OCI-LY7 (cell line): ENCODE results near the gene KIAA1217. TPM values are rescaled to one million over a fixed set of nuclear protein-coding genes. Genes with fewer than 3 reads are reported as not detected.

ENCODE experiments used
- BruUV-seq: library from RNA; stranded (reverse); fragments of 400-500 nt; replicated peaks from 2 replicates; lab custom pipeline; 2021; lab: Mats Ljungman, UMichigan
- CTCF ChIA-PET: fragments of 300-600 bp; sonication (Branson Sonifier 250); formaldehyde crosslinking; loops from one replicate; lab custom pipeline; 2022; ENCODE audit warnings: antibody characterized with exemption; ENCODE audit not compliant: unreplicated experiment; lab: Charles Lee
- POLR2A ChIA-PET: fragments of 300-600 bp; sonication (Branson Sonifier 250); formaldehyde crosslinking; loops from one replicate; lab custom pipeline; 2022; ENCODE audit warnings: antibody characterized with exemption; lab: Charles Lee
- DNase-seq: peaks from one replicate; pipeline ENCODE4 v3.0.0-alpha.2; 2015; ENCODE audit warnings: low spot score
- H2AFZ ChIP-seq: fragments of 200-600 bp; sonication (generic), shearing (Covaris generic); 2 replicates; pipeline ENCODE4 v1.6.1; 2014; ENCODE audit warnings: mild to moderate bottlenecking, antibody characterized with exemption, low read length, moderate library complexity
- H3K27ac ChIP-seq: fragments of 200-600 bp; sonication (generic); 2 replicates; pipeline ENCODE4 v1.5.1; 2014; ENCODE audit warnings: mixed run types, low read depth, mild to moderate bottlenecking, moderate library complexity, low read length, inconsistent platforms; ENCODE audit not compliant: poor library complexity, severe bottlenecking
- H3K36me3 ChIP-seq: fragments of 200-600 bp; sonication (generic); 2 replicates; pipeline ENCODE4 v1.6.1; 2014; ENCODE audit warnings: mild to moderate bottlenecking, antibody characterized with exemption, low read length, moderate library complexity, mixed read lengths; ENCODE audit not compliant: insufficient read depth
- H3K4me1 ChIP-seq: fragments of 200-600 bp; sonication (generic); 2 replicates; pipeline ENCODE4 v1.5.1; 2014; ENCODE audit warnings: mild to moderate bottlenecking, low read length; ENCODE audit not compliant: insufficient read depth, poor library complexity, severe bottlenecking
- H3K4me2 ChIP-seq: fragments of 200-600 bp; sonication (generic); 2 replicates; pipeline ENCODE4 v1.6.1; 2014; ENCODE audit warnings: mild to moderate bottlenecking, low read length
- H3K4me3 ChIP-seq: fragments of 200-600 bp; sonication (generic); 2 replicates; pipeline ENCODE4 v1.5.1; 2014; ENCODE audit warnings: mild to moderate bottlenecking, low read depth, low read length; ENCODE audit not compliant: poor library complexity, severe bottlenecking
- H3K79me2 ChIP-seq: fragments of 200-600 bp; sonication (generic); 2 replicates; pipeline ENCODE4 v1.6.1; 2016; ENCODE audit warnings: low read depth, mild to moderate bottlenecking, low read length, moderate library complexity, mixed read lengths; ENCODE audit not compliant: insufficient read depth
- H3K9me2 ChIP-seq: fragments of 200-600 bp; sonication (generic); 2 replicates; pipeline ENCODE4 v1.6.1; 2016; ENCODE audit warnings: mild to moderate bottlenecking, low read length, mixed read lengths; ENCODE audit not compliant: insufficient read depth
- H3K9me3 ChIP-seq: fragments of 200-600 bp; sonication (generic); 2 replicates; pipeline ENCODE4 v1.6.1; 2014; ENCODE audit warnings: mild to moderate bottlenecking, mixed run types, low read length, mixed read lengths
- H4K20me1 ChIP-seq: fragments of 200-600 bp; sonication (generic); 2 replicates; pipeline ENCODE4 v1.6.1; 2014; ENCODE audit warnings: mild to moderate bottlenecking, antibody characterized with exemption, low read length, moderate library complexity, mixed read lengths; ENCODE audit not compliant: insufficient read depth
- EZH2phosphoT487 ChIP-seq: fragments of 200-600 bp; sonication (generic); IDR thresholded peaks from 2 replicates; pipeline ENCODE4 v1.6.1; 2018; ENCODE audit warnings: low read depth, borderline replicate concordance, mild to moderate bottlenecking, mixed run types, antibody characterized with exemption, low read length, moderate library complexity, mixed read lengths
- intact Hi-C: fragments of 100-400 bp; cut with micrococcal nuclease; formaldehyde crosslinking; loops from one replicate; pipeline ENCODE4 v1.10.0; 2022; ENCODE audit not compliant: unreplicated experiment
- total RNA-seq, 2 experiments: library from RNA; depleted of rRNA in 1 of 2; stranded (reverse); fragments of >200 nt in 1 of 2; shearing (Covaris generic) in 1 of 2; gene quantifications; 2 replicates each; pipeline ENCODE4 v1.2.3, GENCODE V29; 2014 to 2022
- TF ChIP-seq, protein P1 (sequence below): fragments of 200-600 bp; sonication (generic); conservative IDR thresholded peaks from 2 replicates; pipeline ENCODE4 v1.5.1; 2014; ENCODE audit warnings: mild to moderate bottlenecking, antibody characterized with exemption, low read length, moderate library complexity, mixed read lengths

KIAA1217 gene
- total RNA-seq, 2 experiments from 2014 or later = not detected

DNA sequence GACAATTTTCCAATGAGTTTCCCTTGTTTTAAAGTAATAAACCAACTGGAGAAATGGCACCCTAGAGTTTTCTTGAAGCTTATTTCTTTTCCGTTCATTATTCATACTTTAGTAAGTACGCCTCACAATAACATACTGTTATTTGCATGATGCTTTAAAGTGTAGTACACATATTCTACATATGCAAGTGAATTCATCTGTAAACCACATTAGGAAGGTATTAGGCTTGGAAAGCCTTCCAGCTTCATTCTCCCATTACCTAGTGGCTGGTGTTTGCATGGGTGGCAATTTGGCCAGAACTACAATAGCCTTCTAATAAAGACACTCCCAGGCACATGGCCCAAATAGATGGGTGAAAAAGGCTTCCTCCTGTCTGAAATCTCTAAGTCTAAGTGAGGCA, 45.5 kb upstream of the KIAA1217 start:
- H3K36me3 ChIP-seq = no peaks in the 10 kb centered on the region
- H3K27ac ChIP-seq = no peak overlapping the region
- H3K4me1 ChIP-seq = no peaks in the 10 kb centered on the region
- DNase-seq = no peak
- H3K4me3 ChIP-seq = no peak overlapping the region
- ChIA-PET POLR2A (no interaction called here), CTCF (no interaction called here)
- H3K4me2 ChIP-seq = no peak overlapping the region
- H4K20me1 ChIP-seq = no peaks in the 10 kb centered on the region
- H3K79me2 ChIP-seq = no peaks in the 10 kb centered on the region
- no peak overlapping the region for H2AFZ ChIP-seq
- no TSS peak for BruUV-seq
- TF ChIP-seq, protein P1, sequence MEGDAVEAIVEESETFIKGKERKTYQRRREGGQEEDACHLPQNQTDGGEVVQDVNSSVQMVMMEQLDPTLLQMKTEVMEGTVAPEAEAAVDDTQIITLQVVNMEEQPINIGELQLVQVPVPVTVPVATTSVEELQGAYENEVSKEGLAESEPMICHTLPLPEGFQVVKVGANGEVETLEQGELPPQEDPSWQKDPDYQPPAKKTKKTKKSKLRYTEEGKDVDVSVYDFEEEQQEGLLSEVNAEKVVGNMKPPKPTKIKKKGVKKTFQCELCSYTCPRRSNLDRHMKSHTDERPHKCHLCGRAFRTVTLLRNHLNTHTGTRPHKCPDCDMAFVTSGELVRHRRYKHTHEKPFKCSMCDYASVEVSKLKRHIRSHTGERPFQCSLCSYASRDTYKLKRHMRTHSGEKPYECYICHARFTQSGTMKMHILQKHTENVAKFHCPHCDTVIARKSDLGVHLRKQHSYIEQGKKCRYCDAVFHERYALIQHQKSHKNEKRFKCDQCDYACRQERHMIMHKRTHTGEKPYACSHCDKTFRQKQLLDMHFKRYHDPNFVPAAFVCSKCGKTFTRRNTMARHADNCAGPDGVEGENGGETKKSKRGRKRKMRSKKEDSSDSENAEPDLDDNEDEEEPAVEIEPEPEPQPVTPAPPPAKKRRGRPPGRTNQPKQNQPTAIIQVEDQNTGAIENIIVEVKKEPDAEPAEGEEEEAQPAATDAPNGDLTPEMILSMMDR = no peak
- no peak for TF ChIP-seq EZH2phosphoT487
- H3K9me2 ChIP-seq = no peaks in the 10 kb centered on the region
- no peaks in the 10 kb centered on the region for H3K9me3 ChIP-seq
- intact Hi-C loops = no loop called here

DNA sequence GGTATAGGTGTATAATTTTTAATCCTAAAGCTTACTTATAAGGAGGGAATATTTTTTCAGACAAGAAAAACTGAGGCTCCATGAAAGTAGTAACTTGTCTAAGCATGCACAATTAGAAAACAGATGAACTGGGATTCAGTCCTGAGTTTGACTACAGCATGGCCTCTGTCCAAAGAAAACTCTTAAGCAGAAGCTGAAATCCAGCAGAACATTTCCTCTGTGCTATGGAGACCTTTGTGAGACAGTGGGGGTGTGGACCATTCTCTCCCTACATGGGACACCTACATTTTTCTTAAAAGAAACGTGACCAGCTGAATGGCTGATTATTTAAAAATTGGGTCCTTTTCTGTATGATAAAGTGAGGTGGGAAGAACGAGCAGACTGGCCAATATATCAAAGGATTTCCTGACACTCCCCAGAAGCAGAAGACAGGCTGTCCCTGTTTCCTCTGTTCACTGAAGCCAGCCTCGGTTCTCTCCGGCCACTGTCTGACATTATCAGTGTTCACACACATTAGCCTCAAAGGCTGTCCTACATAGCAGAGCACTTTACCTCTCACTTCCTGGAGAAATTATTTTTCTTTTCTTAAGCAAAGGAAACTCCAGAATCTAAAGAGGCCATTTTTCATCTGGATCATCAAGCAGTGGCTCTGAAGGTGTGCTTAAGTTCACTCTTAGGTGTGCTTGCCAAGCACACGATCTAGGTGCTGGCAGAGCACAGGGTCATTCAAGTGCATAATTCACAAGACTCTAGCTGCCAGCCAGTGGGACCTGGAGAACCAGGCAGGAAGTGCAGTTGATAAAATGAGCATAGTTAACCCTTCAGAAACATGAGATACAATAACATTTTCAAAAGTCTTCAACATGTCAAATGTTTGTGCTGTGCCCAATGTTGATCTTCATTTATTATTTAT, 40.4 kb upstream of the KIAA1217 start:
- ChIA-PET CTCF (no interaction called here), POLR2A (no interaction called here)
- H3K4me2 ChIP-seq = no peak overlapping the region
- no peak for DNase-seq
- no TSS peak for BruUV-seq
- no peak overlapping the region for H3K27ac ChIP-seq
- H3K4me1 ChIP-seq = no peaks in the 10 kb centered on the region
- no peaks in the 10 kb centered on the region for H3K36me3 ChIP-seq
- no peaks in the 10 kb centered on the region for H4K20me1 ChIP-seq
- H3K79me2 ChIP-seq = no peaks in the 10 kb centered on the region
- no peak overlapping the region for H2AFZ ChIP-seq
- no peaks in the 10 kb centered on the region for H3K9me3 ChIP-seq
- no peaks in the 10 kb centered on the region for H3K9me2 ChIP-seq
- no peak for TF ChIP-seq EZH2phosphoT487
- TF ChIP-seq, protein P1 = no peak
- intact Hi-C loops = no loop called here
- H3K4me3 ChIP-seq = no peak overlapping the region

DNA sequence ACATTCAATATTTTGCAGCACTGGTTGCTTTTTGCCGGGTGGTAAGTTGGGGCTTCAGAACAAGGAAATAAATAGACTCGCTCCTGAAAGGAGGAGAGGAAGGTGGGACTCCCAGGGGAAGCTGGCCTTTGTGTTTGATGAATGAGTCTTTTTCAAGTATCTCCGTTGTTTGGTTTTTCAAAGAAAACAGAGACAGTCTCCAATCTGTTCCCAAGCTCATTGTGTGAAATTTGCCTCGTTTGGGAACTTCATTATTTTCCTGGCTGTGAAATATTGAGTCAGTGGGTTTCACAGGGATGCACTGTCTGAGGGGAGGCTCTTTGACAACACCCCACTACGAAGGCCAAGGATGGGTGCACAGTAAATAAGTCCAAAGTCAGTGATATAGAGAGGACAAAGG, 38.7 kb upstream of the KIAA1217 start:
- CTCF ChIA-PET = no interaction called here
- Histone ChIP-seq H3K36me3 (no peaks in the 10 kb centered on the region), H3K27ac (no peak overlapping the region), H3K9me3 (no peaks in the 10 kb centered on the region), H3K4me2 (no peak overlapping the region), H3K4me3 (no peak overlapping the region), H2AFZ (no peak overlapping the region), H3K4me1 (no peaks in the 10 kb centered on the region), H3K79me2 (no peaks in the 10 kb centered on the region), H4K20me1 (no peaks in the 10 kb centered on the region), H3K9me2 (no peaks in the 10 kb centered on the region)
- no peak for TF ChIP-seq EZH2phosphoT487
- no peak for DNase-seq
- no TSS peak for BruUV-seq
- intact Hi-C loops = no loop called here
- POLR2A ChIA-PET = no interaction called here
